OCI-LY7 (cell line): ENCODE results near the gene CD8B.

Source experiments
- CTCF ChIP-seq: fragments of 200-600 bp; sonication (generic); conservative IDR thresholded peaks from 2 replicates; pipeline ENCODE4 v1.5.1; 2014; ENCODE audit warnings: mild to moderate bottlenecking, antibody characterized with exemption, low read length, moderate library complexity, mixed read lengths
- EZH2phosphoT487 ChIP-seq: fragments of 200-600 bp; sonication (generic); IDR thresholded peaks from 2 replicates; pipeline ENCODE4 v1.6.1; 2018; ENCODE audit warnings: low read depth, borderline replicate concordance, mild to moderate bottlenecking, mixed run types, antibody characterized with exemption, low read length, moderate library complexity, mixed read lengths

GRCh38 chr2:86818957-86819356 lies 42.7 kb downstream of the CD8B start:
- TF ChIP-seq CTCF, result no peak
- no peak for TF ChIP-seq EZH2phosphoT487
